Upper lobe of left lung (tissue), 4 donors: Measurements from ENCODE around the gene GAN.

Experiments used
- EP300 ChIP-seq, 4 donors: sonication (generic); formaldehyde crosslinking; IDR thresholded peaks; one replicate each; pipeline ENCODE4 v1.5.1; 2017; ENCODE audit warnings: antibody characterized with exemption in 4 of 4, control low read depth in 2 of 4
- POLR2A ChIP-seq, 4 donors: fragments of 450-650 bp; IDR thresholded peaks; one replicate each; pipeline ENCODE4 v1.5.1; 2016 to 2017; ENCODE audit warnings: antibody characterized with exemption in 4 of 4, mild to moderate bottlenecking in 2 of 4
- TF ChIP-seq, protein P1 (sequence below), 6 experiments: fragments of 450-650 bp in 4 of 6; fragments of 200-600 bp in 2 of 6; sonication (generic) in 2 of 6; IDR thresholded peaks; one replicate each; pipeline ENCODE4 v1.5.1; 2016 to 2019; ENCODE audit warnings: antibody characterized with exemption in 6 of 6

- TF ChIP-seq, protein P1, sequence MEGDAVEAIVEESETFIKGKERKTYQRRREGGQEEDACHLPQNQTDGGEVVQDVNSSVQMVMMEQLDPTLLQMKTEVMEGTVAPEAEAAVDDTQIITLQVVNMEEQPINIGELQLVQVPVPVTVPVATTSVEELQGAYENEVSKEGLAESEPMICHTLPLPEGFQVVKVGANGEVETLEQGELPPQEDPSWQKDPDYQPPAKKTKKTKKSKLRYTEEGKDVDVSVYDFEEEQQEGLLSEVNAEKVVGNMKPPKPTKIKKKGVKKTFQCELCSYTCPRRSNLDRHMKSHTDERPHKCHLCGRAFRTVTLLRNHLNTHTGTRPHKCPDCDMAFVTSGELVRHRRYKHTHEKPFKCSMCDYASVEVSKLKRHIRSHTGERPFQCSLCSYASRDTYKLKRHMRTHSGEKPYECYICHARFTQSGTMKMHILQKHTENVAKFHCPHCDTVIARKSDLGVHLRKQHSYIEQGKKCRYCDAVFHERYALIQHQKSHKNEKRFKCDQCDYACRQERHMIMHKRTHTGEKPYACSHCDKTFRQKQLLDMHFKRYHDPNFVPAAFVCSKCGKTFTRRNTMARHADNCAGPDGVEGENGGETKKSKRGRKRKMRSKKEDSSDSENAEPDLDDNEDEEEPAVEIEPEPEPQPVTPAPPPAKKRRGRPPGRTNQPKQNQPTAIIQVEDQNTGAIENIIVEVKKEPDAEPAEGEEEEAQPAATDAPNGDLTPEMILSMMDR (IDR thresholded peaks at IDR 0.05), result no peak
- TF ChIP-seq EP300 (IDR thresholded peaks at IDR 0.05), result no peak
- no peak for TF ChIP-seq POLR2A (IDR thresholded peaks at IDR 0.05)
Observed at GRCh38 chr16:81421126-81421525, 106.4 kb downstream of the GAN start.
